Measurements from ENCODE around the gene CERK.

- TF ChIP-seq POLR2AphosphoS5 (IDR thresholded peaks at IDR 0.05) = no peak
- peak in 1 of 3 experiments; percentile 23 for TF ChIP-seq CTCF (IDR thresholded peaks at IDR 0.05)
Observed at GRCh38 chr22:46681010-46681409, 57.0 kb downstream of the CERK start.

Data from esophagus muscularis mucosa (tissue), 3 donors.